Loucy (cell line): ENCODE data around the gene SLC35B4.

Experiments
- H2AFZ ChIP-seq: fragments of 200-600 bp; sonication (generic); 2 replicates; pipeline ENCODE4 v1.6.0; 2016; ENCODE audit warnings: antibody characterized with exemption, mild to moderate bottlenecking, low read length, moderate library complexity
- H3F3A ChIP-seq: fragments of 200-600 bp; 2 replicates; pipeline ENCODE4 v1.6.0; 2016; ENCODE audit warnings: antibody characterized with exemption, low read depth, mild to moderate bottlenecking
- H3K27me3 ChIP-seq: fragments of 200-600 bp; sonication (generic); 2 replicates; pipeline ENCODE4 v1.6.1; 2014; ENCODE audit warnings: low read length, mild to moderate bottlenecking; ENCODE audit not compliant: insufficient read depth, poor library complexity, severe bottlenecking
- H3K36me3 ChIP-seq: fragments of 200-600 bp; sonication (generic); 2 replicates; pipeline ENCODE4 v1.6.1; 2016; ENCODE audit warnings: low read length; ENCODE audit not compliant: insufficient read depth
- H3K4me1 ChIP-seq: fragments of 200-600 bp; sonication (generic); 2 replicates; pipeline ENCODE4 v1.5.1; 2014; ENCODE audit warnings: low read length, mild to moderate bottlenecking; ENCODE audit not compliant: insufficient read depth, poor library complexity, severe bottlenecking
- H3K4me2 ChIP-seq: fragments of 200-600 bp; sonication (generic); 2 replicates; pipeline ENCODE4 v1.6.0; 2014; ENCODE audit warnings: antibody characterized with exemption, low read length, low read depth, mild to moderate bottlenecking; ENCODE audit not compliant: poor library complexity, severe bottlenecking
- H3K4me3 ChIP-seq: fragments of 200-600 bp; sonication (generic); 2 replicates; pipeline ENCODE4 v1.5.1; 2014; ENCODE audit warnings: low read length, mild to moderate bottlenecking, mixed read lengths; ENCODE audit not compliant: poor library complexity, severe bottlenecking
- H3K79me2 ChIP-seq: fragments of 200-600 bp; sonication (generic); 2 replicates; pipeline ENCODE4 v1.6.1; 2014; ENCODE audit warnings: low read length; ENCODE audit not compliant: insufficient read depth
- H3K9ac ChIP-seq: fragments of 200-600 bp; sonication (generic); 2 replicates; pipeline ENCODE4 v1.6.0; 2014; ENCODE audit warnings: mild to moderate bottlenecking, low read depth, low read length, moderate library complexity; ENCODE audit not compliant: poor library complexity, severe bottlenecking
- H3K9me2 ChIP-seq: fragments of 200-600 bp; sonication (generic); replicated peaks from 2 replicates; pipeline ENCODE4 v1.6.1; 2016; ENCODE audit warnings: low read depth, low read length, mixed read lengths
- H3K9me3 ChIP-seq: fragments of 200-600 bp; sonication (generic); 2 replicates; pipeline ENCODE4 v1.6.1; 2014; ENCODE audit warnings: mild to moderate bottlenecking, antibody characterized with exemption, low read length, low read depth; ENCODE audit not compliant: insufficient read depth
- H4K20me1 ChIP-seq: fragments of 200-600 bp; sonication (generic); 2 replicates; pipeline ENCODE4 v1.6.0; 2014; ENCODE audit warnings: antibody characterized with exemption, low read length, mild to moderate bottlenecking; ENCODE audit not compliant: insufficient read depth, poor library complexity, severe bottlenecking
- EZH2phosphoT487 ChIP-seq: fragments of 200-600 bp; IDR thresholded peaks from 2 replicates; pipeline ENCODE4 v1.6.1; 2018; ENCODE audit warnings: antibody characterized with exemption, mild to moderate bottlenecking, moderate library complexity, borderline replicate concordance
- TF ChIP-seq, protein P1 (sequence below): fragments of 200-600 bp; sonication (generic); conservative IDR thresholded peaks from 2 replicates; pipeline ENCODE4 v1.5.1; 2014; ENCODE audit warnings: mild to moderate bottlenecking, antibody characterized with exemption, low read length

SLC35B4 gene

DNA sequence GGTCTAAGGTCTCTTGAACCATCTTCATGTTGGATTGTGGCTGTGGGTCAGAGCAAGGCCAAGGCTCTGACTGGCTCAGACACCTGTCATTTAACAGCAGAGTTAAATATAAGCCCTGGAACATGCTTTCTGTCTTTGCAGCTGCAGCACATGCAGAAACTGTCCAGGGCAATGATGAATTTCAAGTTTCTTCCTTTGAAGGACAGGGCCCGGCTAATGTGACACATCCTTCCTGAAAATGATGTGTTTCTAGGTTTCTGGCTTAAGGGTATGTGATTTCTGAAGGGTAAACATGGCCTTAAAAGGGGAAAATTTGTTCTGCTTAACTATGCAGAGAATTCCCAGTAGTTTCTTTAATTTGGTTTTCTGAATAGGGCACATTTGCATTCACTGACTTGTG, 34.0 kb upstream of the SLC35B4 start:
- no peak overlapping the region for H2AFZ ChIP-seq
- no peak overlapping the region for H3K4me2 ChIP-seq
- TF ChIP-seq EZH2phosphoT487 = no peak
- TF ChIP-seq, protein P1, sequence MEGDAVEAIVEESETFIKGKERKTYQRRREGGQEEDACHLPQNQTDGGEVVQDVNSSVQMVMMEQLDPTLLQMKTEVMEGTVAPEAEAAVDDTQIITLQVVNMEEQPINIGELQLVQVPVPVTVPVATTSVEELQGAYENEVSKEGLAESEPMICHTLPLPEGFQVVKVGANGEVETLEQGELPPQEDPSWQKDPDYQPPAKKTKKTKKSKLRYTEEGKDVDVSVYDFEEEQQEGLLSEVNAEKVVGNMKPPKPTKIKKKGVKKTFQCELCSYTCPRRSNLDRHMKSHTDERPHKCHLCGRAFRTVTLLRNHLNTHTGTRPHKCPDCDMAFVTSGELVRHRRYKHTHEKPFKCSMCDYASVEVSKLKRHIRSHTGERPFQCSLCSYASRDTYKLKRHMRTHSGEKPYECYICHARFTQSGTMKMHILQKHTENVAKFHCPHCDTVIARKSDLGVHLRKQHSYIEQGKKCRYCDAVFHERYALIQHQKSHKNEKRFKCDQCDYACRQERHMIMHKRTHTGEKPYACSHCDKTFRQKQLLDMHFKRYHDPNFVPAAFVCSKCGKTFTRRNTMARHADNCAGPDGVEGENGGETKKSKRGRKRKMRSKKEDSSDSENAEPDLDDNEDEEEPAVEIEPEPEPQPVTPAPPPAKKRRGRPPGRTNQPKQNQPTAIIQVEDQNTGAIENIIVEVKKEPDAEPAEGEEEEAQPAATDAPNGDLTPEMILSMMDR = no peak
- H3K9me3 ChIP-seq = no peaks in the 10 kb centered on the region
- no peaks in the 10 kb centered on the region for H3K4me1 ChIP-seq
- no peak overlapping the region for H3K9ac ChIP-seq
- H3K36me3 ChIP-seq = no peaks in the 10 kb centered on the region
- H3F3A ChIP-seq = no peaks in the 10 kb centered on the region
- H4K20me1 ChIP-seq = no peaks in the 10 kb centered on the region
- H3K4me3 ChIP-seq = no peak overlapping the region
- no peaks in the 10 kb centered on the region for H3K27me3 ChIP-seq
- H3K9me2 ChIP-seq = no peaks in the 10 kb centered on the region
- H3K79me2 ChIP-seq = no peaks in the 10 kb centered on the region

DNA sequence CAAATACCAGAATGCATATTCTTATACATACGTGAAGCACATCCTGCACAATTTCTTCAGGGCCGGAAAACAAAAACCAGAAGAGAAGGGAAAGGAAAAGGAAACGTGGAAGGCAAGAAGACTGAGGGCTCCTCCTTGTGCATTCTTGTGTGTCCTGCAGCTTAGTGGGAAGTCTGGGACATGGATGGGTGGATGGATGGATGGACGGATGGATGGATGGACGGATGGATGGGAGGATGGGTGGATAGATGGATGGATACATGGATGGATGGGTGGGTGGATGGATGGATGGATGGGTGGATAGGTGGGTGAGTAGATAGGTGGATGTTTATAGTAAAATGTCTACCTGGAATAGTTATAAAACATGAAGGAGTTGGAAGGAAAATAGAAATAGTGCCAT, 30.8 kb upstream of the SLC35B4 start:
- Histone ChIP-seq H3K4me3 (no peak overlapping the region), H4K20me1 (no peaks in the 10 kb centered on the region), H3K4me2 (no peak overlapping the region), H3K36me3 (no peaks in the 10 kb centered on the region), H3K9me3 (no peaks in the 10 kb centered on the region), H3K9ac (no peak overlapping the region), H2AFZ (no peak overlapping the region), H3K4me1 (no peaks in the 10 kb centered on the region), H3F3A (no peaks in the 10 kb centered on the region), H3K27me3 (peaks cover 5% of the 10 kb centered on the region), H3K9me2 (no peaks in the 10 kb centered on the region), H3K79me2 (no peaks in the 10 kb centered on the region)
- TF ChIP-seq, protein P1 = no peak
- TF ChIP-seq EZH2phosphoT487 = no peak

DNA sequence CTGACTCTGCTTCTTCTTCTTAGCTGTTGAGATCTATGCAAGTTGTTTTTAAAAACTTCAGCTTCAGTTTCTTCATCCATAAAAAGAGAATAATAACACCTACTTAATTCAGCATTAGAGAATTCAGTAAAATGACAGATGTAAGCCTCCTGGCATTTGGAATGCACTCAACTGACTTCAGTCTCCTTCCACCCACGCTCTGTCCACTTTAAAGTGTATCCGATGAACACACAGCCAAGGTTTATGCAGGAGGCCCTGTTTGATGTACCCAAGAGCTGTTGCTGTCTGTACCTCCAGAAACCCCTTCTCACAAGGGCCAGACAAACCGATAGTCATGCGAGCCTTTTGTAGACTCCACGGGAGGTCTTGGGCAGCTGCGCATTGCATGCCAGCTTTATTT, 27.1 kb upstream of the SLC35B4 start:
- Histone ChIP-seq H3K4me2 (no peak overlapping the region), H3K9ac (no peak overlapping the region), H4K20me1 (no peaks in the 10 kb centered on the region), H3K27me3 (peaks cover 5% of the 10 kb centered on the region), H2AFZ (no peak overlapping the region), H3F3A (no peaks in the 10 kb centered on the region), H3K36me3 (no peaks in the 10 kb centered on the region), H3K9me2 (no peaks in the 10 kb centered on the region), H3K4me1 (no peaks in the 10 kb centered on the region), H3K4me3 (no peak overlapping the region), H3K79me2 (no peaks in the 10 kb centered on the region), H3K9me3 (no peaks in the 10 kb centered on the region)
- TF ChIP-seq, protein P1 = no peak
- TF ChIP-seq EZH2phosphoT487 = no peak
